H9 (cell line): ENCODE results near the gene KLHL21. TPM values are rescaled to one million over a fixed set of nuclear protein-coding genes. Genes with fewer than 3 reads are reported as not detected.

Experiments
- DNase-seq: peaks from one replicate; pipeline ENCODE4 v3.0.0-alpha.2; 2017
- H2AFZ ChIP-seq: one replicate; pipeline ENCODE4 v1.6.1; 2013; ENCODE audit warnings: mild to moderate bottlenecking, low read length, control low read depth, moderate library complexity
- H2AK5ac ChIP-seq: 2 replicates; pipeline ENCODE4 v1.6.1; 2013; ENCODE audit warnings: low read length, control low read depth, mixed read lengths; ENCODE audit not compliant: insufficient read length
- H2BK120ac ChIP-seq: one replicate; pipeline ENCODE4 v1.6.1; 2013; ENCODE audit warnings: low read depth, mild to moderate bottlenecking, low read length, control low read depth, inconsistent platforms; ENCODE audit not compliant: poor library complexity, severe bottlenecking
- H2BK12ac ChIP-seq: 2 replicates; pipeline ENCODE4 v1.6.1; 2013; ENCODE audit warnings: low read length, control low read depth, mixed read lengths, low read depth; ENCODE audit not compliant: insufficient read length
- H2BK15ac ChIP-seq: 2 replicates; pipeline ENCODE4 v1.6.1; 2013; ENCODE audit warnings: low read depth, low read length, control low read depth
- H2BK20ac ChIP-seq: one replicate; pipeline ENCODE4 v1.6.1; 2013; ENCODE audit warnings: low read depth, mild to moderate bottlenecking, low read length, control low read depth, inconsistent platforms; ENCODE audit not compliant: poor library complexity, severe bottlenecking
- H2BK5ac ChIP-seq: 2 replicates; pipeline ENCODE4 v1.6.1; 2013; ENCODE audit warnings: low read length, control low read depth, mixed read lengths; ENCODE audit not compliant: insufficient read length
- H3K14ac ChIP-seq: 2 replicates; pipeline ENCODE4 v1.6.1; 2013; ENCODE audit warnings: low read length, control low read depth; ENCODE audit not compliant: insufficient read depth
- H3K18ac ChIP-seq: 2 replicates; pipeline ENCODE4 v1.6.1; 2013; ENCODE audit warnings: low read depth, mild to moderate bottlenecking, mixed read lengths, low read length, control low read depth; ENCODE audit not compliant: insufficient read length
- H3K23ac ChIP-seq: 2 replicates; pipeline ENCODE4 v1.6.1; 2013; ENCODE audit warnings: low read length, control low read depth, mixed read lengths, low read depth; ENCODE audit not compliant: insufficient read length
- H3K23me2 ChIP-seq: 2 replicates; pipeline ENCODE4 v1.6.1; 2013; ENCODE audit warnings: low read depth, mild to moderate bottlenecking, mixed read lengths, low read length, control low read depth; ENCODE audit not compliant: insufficient read length, poor library complexity, severe bottlenecking
- H3K27ac ChIP-seq: 2 replicates; pipeline ENCODE4 v1.5.1; 2013; ENCODE audit warnings: low read length, control low read depth, mixed read lengths, low read depth; ENCODE audit not compliant: insufficient read length
- H3K27me3 ChIP-seq: 2 replicates; pipeline ENCODE4 v1.6.1; 2013; ENCODE audit warnings: low read length, control low read depth, inconsistent platforms; ENCODE audit not compliant: insufficient read depth
- H3K4ac ChIP-seq: 2 replicates; pipeline ENCODE4 v1.6.1; 2013; ENCODE audit warnings: low read depth, mild to moderate bottlenecking, control low read depth, inconsistent platforms, low read length, moderate library complexity
- H3K4me1 ChIP-seq: 2 replicates; pipeline ENCODE4 v1.6.1; 2013; ENCODE audit warnings: low read length, control low read depth, inconsistent platforms; ENCODE audit not compliant: insufficient read depth
- H3K4me2 ChIP-seq: 2 replicates; pipeline ENCODE4 v1.6.1; 2013; ENCODE audit warnings: low read length, control low read depth, mixed read lengths; ENCODE audit not compliant: insufficient read length, insufficient read depth
- H3K56ac ChIP-seq: 2 replicates; pipeline ENCODE4 v1.6.1; 2013; ENCODE audit warnings: low read depth, mild to moderate bottlenecking, mixed read lengths, low read length, control low read depth; ENCODE audit not compliant: insufficient read length
- H3K79me1 ChIP-seq: 2 replicates; pipeline ENCODE4 v1.6.1; 2013; ENCODE audit warnings: low read depth, mild to moderate bottlenecking, moderate library complexity, low read length, control low read depth, inconsistent platforms; ENCODE audit not compliant: insufficient read depth, poor library complexity, severe bottlenecking
- H3K79me2 ChIP-seq: 2 replicates; pipeline ENCODE4 v1.6.1; 2013; ENCODE audit warnings: low read length, control low read depth, inconsistent platforms; ENCODE audit not compliant: insufficient read depth
- H3K9ac ChIP-seq: 2 replicates; pipeline ENCODE4 v1.6.1; 2013; ENCODE audit warnings: low read length, control low read depth, mixed read lengths; ENCODE audit not compliant: insufficient read length; ENCODE audit errors: extremely low read depth
- H3K9me3 ChIP-seq: one replicate; pipeline ENCODE4 v1.6.1; 2013; ENCODE audit warnings: low read depth, low read length, inconsistent platforms; ENCODE audit not compliant: control insufficient read depth
- H3T11ph ChIP-seq: one replicate; pipeline ENCODE4 v1.6.1; 2013; ENCODE audit warnings: mild to moderate bottlenecking, low read length, control low read depth, inconsistent platforms
- H4K20me1 ChIP-seq: one replicate; pipeline ENCODE4 v1.6.1; 2013; ENCODE audit not compliant: control insufficient read depth, insufficient read length, insufficient read depth
- H4K5ac ChIP-seq: 2 replicates; pipeline ENCODE4 v1.6.1; 2013; ENCODE audit warnings: low read depth, mild to moderate bottlenecking, mixed read lengths, low read length, control low read depth; ENCODE audit not compliant: insufficient read length
- H4K8ac ChIP-seq: replicated peaks from 2 replicates; pipeline ENCODE4 v1.6.1; 2013; ENCODE audit warnings: low read length, control low read depth, mixed read lengths, low read depth; ENCODE audit not compliant: insufficient read length
- H4K91ac ChIP-seq: 2 replicates; pipeline ENCODE4 v1.6.1; 2013; ENCODE audit warnings: low read depth, mild to moderate bottlenecking, moderate library complexity, mixed read lengths, low read length, control low read depth; ENCODE audit not compliant: insufficient read length
- H3K27ac Mint-ChIP-seq, 3 experiments: 2 replicates in 2 of 3; 3 replicates in 1 of 3; pipeline ENCODE4 v1.8.0; 2020 to 2021; ENCODE audit warnings: mixed read lengths in 3 of 3, mild to moderate bottlenecking in 1 of 3, moderate library complexity in 1 of 3
- H3K27me3 Mint-ChIP-seq: 2 replicates; pipeline ENCODE4 v1.8.0; 2021; ENCODE audit warnings: low read depth, mild to moderate bottlenecking, moderate library complexity, mixed read lengths
- H3K36me3 Mint-ChIP-seq, 3 experiments: 2 replicates in 2 of 3; 3 replicates in 1 of 3; pipeline ENCODE4 v1.8.0; 2020 to 2021; ENCODE audit warnings: low read depth in 3 of 3, mixed read lengths in 3 of 3; ENCODE audit not compliant: insufficient read depth in 1 of 3
- H3K4me1 Mint-ChIP-seq, 2 experiments: 2 replicates each; pipeline ENCODE4 v1.8.0; 2020; ENCODE audit warnings: mixed read lengths in 2 of 2
- H3K4me3 Mint-ChIP-seq, 2 experiments: 2 replicates in 1 of 2; 3 replicates in 1 of 2; pipeline ENCODE4 v1.8.0; 2020 to 2021; ENCODE audit warnings: mild to moderate bottlenecking in 2 of 2, mixed read lengths in 2 of 2, moderate library complexity in 1 of 2
- H3K9me3 Mint-ChIP-seq, 2 experiments: 2 replicates in 1 of 2; 3 replicates in 1 of 2; pipeline ENCODE4 v1.8.0; 2020; ENCODE audit warnings: mild to moderate bottlenecking in 2 of 2, mixed read lengths in 2 of 2, moderate library complexity in 1 of 2
- CTCF ChIP-seq: fragments of 200-600 bp; sonication (generic); conservative IDR thresholded peaks from 3 replicates; pipeline ENCODE4 v1.8.0; 2021; ENCODE audit warnings: antibody characterized with exemption, mild to moderate bottlenecking
- WGBS: extraction: QIAGEN DNeasy Blood & Tissue Kit; methylation state at CpG from one replicate; pipeline ENCODE4 v1.1.7; 2013; ENCODE audit warnings: missing lambda C conversion rate, low lambda C conversion rate, mixed read lengths; ENCODE audit not compliant: insufficient read length; ENCODE audit errors: extremely low coverage; 5-methylcytosine and 5-hydroxymethylcytosine counted together
- total RNA-seq: library from RNA; stranded (reverse); gene quantifications from 2 replicates; pipeline ENCODE4 v1.2.1, GENCODE V29; 2021

KLHL21 gene
- total RNA-seq, 1 experiment from 2014 or later = 31.9 TPM

- Histone ChIP-seq H3K14ac (no peak overlapping the region), H2BK15ac (no peak overlapping the region), H3K18ac (no peak overlapping the region), H3K4ac (no peak overlapping the region), H2BK12ac (no peak overlapping the region), H3K79me1 (no peaks in the 10 kb centered on the region), H3K4me2 (no peak overlapping the region), H3K79me2 (no peaks in the 10 kb centered on the region), H3K27ac (no peak overlapping the region), H3T11ph (no peak overlapping the region), H3K23me2 (no peaks in the 10 kb centered on the region), H2BK20ac (no peak overlapping the region), H2BK5ac (no peak overlapping the region), H4K5ac (no peak overlapping the region), H3K9me3 (no peaks in the 10 kb centered on the region), H3K56ac (no peak overlapping the region), H2AK5ac (no peak overlapping the region), H2BK120ac (no peak overlapping the region), H3K23ac (no peak overlapping the region), H4K91ac (no peak overlapping the region), H2AFZ (no peak overlapping the region), H4K8ac (no peak overlapping the region), H3K9ac (no peak overlapping the region), H3K4me1 (no peaks in the 10 kb centered on the region), H4K20me1 (no peaks in the 10 kb centered on the region), H3K27me3 (no peaks in the 10 kb centered on the region)
- no peaks in the 10 kb centered on the region for H3K9me3 Mint-ChIP-seq
- H3K4me1 Mint-ChIP-seq = no peaks in the 10 kb centered on the region
- H3K4me3 Mint-ChIP-seq = no peak overlapping the region
- H3K27me3 Mint-ChIP-seq = no peaks in the 10 kb centered on the region
- no peak for DNase-seq
- peak overlapping the region in 1 of 3 experiments; percentile 81; a peak in 1 of 7 replicates for H3K27ac Mint-ChIP-seq
- WGBS = no CpG with 5 or more reads among the region's 6 CpGs
- H3K36me3 Mint-ChIP-seq = peaks cover 25 to 68% (median 60%) of the 10 kb centered on the region in 3 experiments; a peak in 6 of 7 replicates
- no peak for TF ChIP-seq CTCF
Measured at GRCh38 chr1:6591644-6592043, 11.0 kb downstream of the KLHL21 start.
